SJCRH30 (cell line): Measurements from ENCODE around the gene TM4SF5. TPM values are rescaled to one million over a fixed set of nuclear protein-coding genes. Genes with fewer than 3 reads are reported as not detected.

Experiments
- DNase-seq, 2 experiments: peaks; one replicate each; pipeline ENCODE4 v3.0.0-alpha.2; 2015 to 2020
- H3K27ac ChIP-seq: fragments of 250-450 bp; sonication (Bioruptor Pico); 2 replicates; pipeline ENCODE4 v1.5.1; 2020; ENCODE audit warnings: mild to moderate bottlenecking, moderate library complexity
- H3K27me3 ChIP-seq: fragments of 250-450 bp; sonication (Bioruptor Pico); 2 replicates; pipeline ENCODE4 v1.5.1; 2020; ENCODE audit warnings: mild to moderate bottlenecking, moderate library complexity
- H3K36me3 ChIP-seq: fragments of 250-450 bp; sonication (Bioruptor Pico); 2 replicates; pipeline ENCODE4 v1.5.1; 2020; ENCODE audit warnings: mild to moderate bottlenecking, moderate library complexity
- H3K4me1 ChIP-seq: fragments of 250-450 bp; sonication (Bioruptor Pico); 2 replicates; pipeline ENCODE4 v1.5.1; 2020; ENCODE audit warnings: mild to moderate bottlenecking, moderate library complexity
- H3K4me3 ChIP-seq: fragments of 250-450 bp; sonication (Bioruptor Pico); 2 replicates; pipeline ENCODE4 v1.5.1; 2020; ENCODE audit warnings: mild to moderate bottlenecking, moderate library complexity
- H3K9me3 ChIP-seq: fragments of 250-450 bp; sonication (Bioruptor Pico); replicated peaks from 2 replicates; pipeline ENCODE4 v1.5.1; 2020; ENCODE audit warnings: mild to moderate bottlenecking, moderate library complexity
- total RNA-seq: library from RNA; depleted of rRNA; stranded (reverse); fragments of >200 nt; shearing (Covaris generic); gene quantifications from 2 replicates; pipeline ENCODE4 v1.2.3, GENCODE V29; 2014

The TM4SF5 gene
- total RNA-seq, 1 experiment from 2014 or later = not detected

DNA sequence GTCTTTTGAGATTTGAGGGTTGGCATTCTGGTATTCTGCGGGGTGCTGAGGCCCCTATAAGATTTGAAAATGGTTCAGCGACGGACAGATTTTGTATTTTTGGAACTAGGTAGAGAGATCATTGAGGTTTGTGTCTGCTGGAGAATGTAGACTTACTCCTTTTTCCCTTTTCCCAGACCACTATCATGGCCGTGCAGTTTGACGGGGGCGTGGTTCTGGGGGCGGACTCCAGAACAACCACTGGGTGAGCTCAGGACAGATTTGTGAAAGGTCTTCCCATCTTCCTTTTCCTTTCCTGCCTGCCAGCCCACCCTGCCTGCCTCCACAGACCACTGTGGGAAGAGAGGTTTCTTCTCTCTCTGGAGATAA lies 24.9 kb downstream of the TM4SF5 start:
- Histone ChIP-seq H3K4me3 (peak overlapping the region; percentile 81), H3K36me3 (no peaks in the 10 kb centered on the region), H3K4me1 (no peaks in the 10 kb centered on the region), H3K9me3 (no peaks in the 10 kb centered on the region), H3K27ac (peak overlapping the region; percentile 69), H3K27me3 (no peaks in the 10 kb centered on the region)
- DNase-seq = peak; percentile 53 to 57

GRCh38 chr17:4800462-4801196 lies 28.9 kb downstream of the TM4SF5 start:
- H3K4me1 ChIP-seq = no peaks in the 10 kb centered on the region
- H3K9me3 ChIP-seq = no peaks in the 10 kb centered on the region
- no peaks in the 10 kb centered on the region for H3K36me3 ChIP-seq
- no peak overlapping the region for H3K27ac ChIP-seq
- H3K4me3 ChIP-seq = no peak overlapping the region
- no peak for DNase-seq
- H3K27me3 ChIP-seq = no peaks in the 10 kb centered on the region

DNA sequence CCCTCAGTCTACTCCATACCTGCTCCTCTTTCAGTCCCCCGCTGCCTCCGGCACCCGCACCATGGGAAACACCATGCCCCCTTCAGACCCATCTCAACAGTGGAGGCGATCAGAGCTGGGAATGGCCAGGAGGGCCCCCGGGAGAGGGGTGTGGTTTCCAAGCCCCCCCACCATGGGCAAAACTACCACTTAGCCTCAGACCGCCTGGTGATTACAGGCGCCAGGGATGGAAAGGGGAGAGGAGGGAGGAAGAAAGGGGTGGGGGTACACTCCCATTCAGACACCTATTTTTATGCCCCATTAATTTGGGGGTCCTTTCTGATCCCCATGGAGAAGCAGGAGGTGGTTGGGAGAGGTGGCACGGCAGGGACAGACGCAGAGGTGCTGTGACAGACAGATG lies 30.5 kb downstream of the TM4SF5 start, which contains the start of gene C17orf114:
C17orf114 (minus strand) TSS at position 101 of the 400 bp plus-strand sequence.
- H3K27me3 ChIP-seq = no peaks in the 10 kb centered on the region

GRCh38 chr17:4806456-4806776 lies 34.7 kb downstream of the TM4SF5 start:
- no peak overlapping the region for H3K27ac ChIP-seq
- H3K9me3 ChIP-seq = no peaks in the 10 kb centered on the region
- peak; percentile 15 to 23 for DNase-seq
- no peaks in the 10 kb centered on the region for H3K4me1 ChIP-seq
- H3K4me3 ChIP-seq = peak overlapping the region; percentile 89
- H3K27me3 ChIP-seq = no peaks in the 10 kb centered on the region
- no peaks in the 10 kb centered on the region for H3K36me3 ChIP-seq

More for the DNA sequence above, 30.5 kb downstream of the TM4SF5 start, which contains the start of gene C17orf114:
- Histone ChIP-seq H3K4me1 (no peaks in the 10 kb centered on the region), H3K36me3 (no peaks in the 10 kb centered on the region), H3K9me3 (no peaks in the 10 kb centered on the region), H3K4me3 (no peak within 1 kb of the TSS), H3K27ac (no peak within 1 kb of the TSS)
- no peak for DNase-seq

- H3K36me3 ChIP-seq = no peaks in the 10 kb centered on the region
- peak within 1 kb of the TSS; percentile 73 for H3K27ac ChIP-seq
- H3K27me3 ChIP-seq = no peaks in the 10 kb centered on the region
- H3K4me1 ChIP-seq = no peaks in the 10 kb centered on the region
- H3K4me3 ChIP-seq = peak within 1 kb of the TSS; percentile 89
- H3K9me3 ChIP-seq = no peaks in the 10 kb centered on the region
- peak; percentile 79 to 84 for DNase-seq
Measured at GRCh38 chr17:4806777-4807604, 35.3 kb downstream of the TM4SF5 start, which contains the start of gene PLD2. Gene PLD2 (plus strand): TSS chr17:4807152. CDS start chr17:4807773, 621 bp downstream.

- H3K27ac ChIP-seq = no peak overlapping the region
- DNase-seq = peak in 1 of 2 experiments; percentile 11
- no peaks in the 10 kb centered on the region for H3K27me3 ChIP-seq
- H3K9me3 ChIP-seq = no peaks in the 10 kb centered on the region
- H3K4me3 ChIP-seq = peak overlapping the region; percentile 89
- H3K4me1 ChIP-seq = no peaks in the 10 kb centered on the region
- no peaks in the 10 kb centered on the region for H3K36me3 ChIP-seq
Measured at GRCh38 chr17:4807605-4808377, 36.1 kb downstream of the TM4SF5 start.

- no peaks in the 10 kb centered on the region for H3K4me1 ChIP-seq
- DNase-seq = no peak
- H3K4me3 ChIP-seq = no peak overlapping the region
Measured at GRCh38 chr17:4808378-4808767, 36.7 kb downstream of the TM4SF5 start.

GRCh38 chr17:4810696-4811290 lies 39.1 kb downstream of the TM4SF5 start:
- Histone ChIP-seq H3K27ac (no peak overlapping the region), H3K27me3 (no peaks in the 10 kb centered on the region), H3K4me3 (no peak overlapping the region), H3K4me1 (no peaks in the 10 kb centered on the region), H3K36me3 (no peaks in the 10 kb centered on the region), H3K9me3 (no peaks in the 10 kb centered on the region)
- DNase-seq = no peak

More at GRCh38 chr17:4808378-4808767, 36.7 kb downstream of the TM4SF5 start:
- H3K36me3 ChIP-seq = no peaks in the 10 kb centered on the region
- no peak overlapping the region for H3K27ac ChIP-seq
- H3K27me3 ChIP-seq = no peaks in the 10 kb centered on the region
- no peaks in the 10 kb centered on the region for H3K9me3 ChIP-seq

DNA sequence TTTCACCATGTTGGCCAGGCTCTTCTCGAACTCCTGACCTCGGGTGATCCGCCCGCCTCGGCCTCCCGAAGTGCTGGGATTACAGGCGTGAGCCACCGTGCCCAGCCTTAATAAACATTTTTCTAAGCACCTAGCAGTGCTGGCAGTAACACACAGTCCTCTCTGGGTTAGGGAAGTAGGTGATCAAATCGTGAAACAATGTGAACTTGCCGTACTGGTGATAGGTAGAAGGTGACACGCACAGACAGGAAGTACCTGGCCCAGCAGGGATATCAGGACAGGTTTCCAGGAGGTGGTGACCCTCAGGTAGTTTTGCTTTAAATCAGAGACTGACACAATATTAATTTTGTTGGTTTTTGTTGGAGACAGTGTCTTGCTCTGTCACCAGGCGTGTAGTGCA lies 39.8 kb downstream of the TM4SF5 start:
- Histone ChIP-seq H3K4me3 (no peak overlapping the region), H3K27me3 (no peaks in the 10 kb centered on the region), H3K36me3 (no peaks in the 10 kb centered on the region), H3K9me3 (no peaks in the 10 kb centered on the region), H3K4me1 (no peaks in the 10 kb centered on the region), H3K27ac (no peak overlapping the region)
- no peak for DNase-seq

DNA sequence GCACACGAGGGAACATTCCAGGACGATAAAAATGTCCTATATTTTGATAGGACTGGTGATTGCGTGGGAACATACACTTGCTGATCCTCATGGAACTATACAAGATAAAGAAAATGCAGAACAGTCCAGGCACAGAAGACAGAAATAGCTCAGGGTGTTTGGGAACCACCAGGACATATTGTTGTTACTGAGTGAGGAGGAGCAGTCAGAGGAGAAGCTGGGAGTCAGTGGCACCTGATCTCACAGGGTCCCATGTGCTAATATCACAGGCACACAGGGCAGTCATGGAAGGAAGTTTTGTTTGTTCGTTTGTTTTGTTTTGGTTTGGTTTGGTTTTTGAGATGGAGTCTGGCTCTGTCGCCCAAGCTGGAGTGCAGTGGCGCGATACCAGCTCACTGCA lies 41.0 kb downstream of the TM4SF5 start:
- no peak overlapping the region for H3K4me3 ChIP-seq
- H3K27ac ChIP-seq = no peak overlapping the region
- DNase-seq = no peak
- no peaks in the 10 kb centered on the region for H3K36me3 ChIP-seq
- no peaks in the 10 kb centered on the region for H3K4me1 ChIP-seq
- H3K9me3 ChIP-seq = no peaks in the 10 kb centered on the region
- H3K27me3 ChIP-seq = no peaks in the 10 kb centered on the region

DNA sequence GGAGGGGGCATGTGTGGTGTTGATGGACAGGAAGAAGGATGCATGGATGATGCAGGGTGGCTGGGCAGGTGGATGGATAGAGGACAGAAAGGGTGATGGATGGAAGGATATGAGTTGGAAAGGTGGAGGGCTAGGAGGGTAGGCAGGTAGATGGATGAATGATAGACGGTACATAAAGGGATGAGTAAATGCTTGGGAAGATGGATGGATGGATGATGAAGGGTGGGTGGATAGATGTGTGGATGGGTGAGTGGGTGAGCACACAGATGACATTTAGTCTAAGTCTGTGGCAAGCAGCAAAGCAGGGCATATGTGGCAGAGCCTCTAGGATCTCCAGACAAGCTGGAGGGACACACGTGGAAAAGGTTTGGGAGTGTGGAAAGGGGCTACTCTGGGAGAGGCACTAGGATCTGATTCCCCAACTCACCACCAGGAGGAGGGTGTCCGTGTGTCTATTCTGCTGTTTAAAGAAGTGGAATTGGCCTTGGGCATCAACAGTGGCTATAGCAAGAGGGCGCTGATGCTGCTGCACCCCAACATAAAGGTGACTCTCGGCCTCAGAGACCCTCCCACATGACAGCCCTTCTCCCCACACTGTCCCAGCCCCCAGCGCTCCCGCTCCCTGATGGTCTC lies 43.5 kb downstream of the TM4SF5 start:
- Histone ChIP-seq H3K4me1 (no peaks in the 10 kb centered on the region), H3K9me3 (no peaks in the 10 kb centered on the region), H3K4me3 (no peak overlapping the region), H3K36me3 (no peaks in the 10 kb centered on the region), H3K27ac (no peak overlapping the region), H3K27me3 (no peaks in the 10 kb centered on the region)
- DNase-seq = no peak

DNA sequence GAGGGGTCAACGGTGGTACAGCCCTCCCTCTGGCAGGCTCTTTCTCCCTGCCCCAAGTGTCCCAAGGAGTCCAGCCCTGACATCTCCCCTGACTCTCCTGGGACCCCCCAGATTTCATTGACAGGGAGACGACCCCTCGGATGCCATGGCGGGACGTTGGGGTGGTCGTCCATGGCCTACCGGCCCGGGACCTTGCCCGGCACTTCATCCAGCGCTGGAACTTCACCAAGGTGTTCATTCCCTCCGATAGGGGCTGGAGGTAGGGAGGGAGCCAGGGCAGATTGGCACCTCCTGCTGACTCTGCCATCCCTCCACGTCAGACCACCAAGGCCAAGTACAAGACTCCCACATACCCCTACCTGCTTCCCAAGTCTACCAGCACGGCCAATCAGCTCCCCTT lies 45.1 kb downstream of the TM4SF5 start:
- no peaks in the 10 kb centered on the region for H3K9me3 ChIP-seq
- no peak overlapping the region for H3K27ac ChIP-seq
- no peak for DNase-seq
- no peaks in the 10 kb centered on the region for H3K36me3 ChIP-seq
- no peaks in the 10 kb centered on the region for H3K4me1 ChIP-seq
- H3K27me3 ChIP-seq = no peaks in the 10 kb centered on the region
- no peak overlapping the region for H3K4me3 ChIP-seq

DNA sequence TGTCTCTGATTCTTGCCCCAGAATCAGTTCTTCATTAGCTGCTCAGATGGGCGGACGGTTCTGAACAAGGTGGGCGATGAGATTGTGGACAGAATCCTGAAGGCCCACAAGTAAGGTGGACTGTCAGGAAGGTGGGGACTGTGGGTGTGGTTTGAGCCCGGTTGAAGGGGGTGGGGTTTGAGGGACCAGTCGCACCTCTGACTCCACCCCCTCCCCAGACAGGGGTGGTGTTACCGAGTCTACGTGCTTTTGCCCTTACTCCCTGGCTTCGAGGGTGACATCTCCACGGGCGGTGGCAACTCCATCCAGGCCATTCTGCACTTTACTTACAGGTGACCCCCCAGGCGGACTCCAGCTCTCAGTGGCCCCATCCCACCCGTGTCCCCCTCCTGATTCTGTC lies 46.6 kb downstream of the TM4SF5 start:
- Histone ChIP-seq H3K27me3 (no peaks in the 10 kb centered on the region), H3K27ac (no peak overlapping the region), H3K4me3 (no peak overlapping the region), H3K4me1 (no peaks in the 10 kb centered on the region), H3K9me3 (no peaks in the 10 kb centered on the region), H3K36me3 (no peaks in the 10 kb centered on the region)
- DNase-seq = no peak

DNA sequence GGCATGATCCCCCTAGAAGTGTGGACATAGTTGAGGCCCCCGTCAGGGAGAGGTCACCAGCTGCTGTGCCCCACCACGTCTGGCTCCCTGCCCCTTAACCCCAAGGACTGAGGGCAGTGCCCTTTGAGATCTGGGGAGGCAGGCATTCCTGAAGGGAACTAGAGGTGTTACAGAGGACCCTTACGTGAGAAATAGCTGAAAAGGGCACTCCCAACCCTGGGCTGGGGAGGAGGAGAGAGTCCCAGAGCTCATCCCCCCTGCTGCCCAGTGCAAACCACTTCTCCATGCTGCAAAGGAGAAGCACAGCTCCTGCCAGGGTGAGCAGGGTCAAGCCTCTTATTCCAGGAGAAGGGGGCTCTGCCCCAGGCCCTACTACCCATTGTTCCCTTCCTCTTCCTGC lies 51.1 kb downstream of the TM4SF5 start:
- no peak for DNase-seq
- Histone ChIP-seq H3K4me3 (no peak overlapping the region), H3K4me1 (no peaks in the 10 kb centered on the region), H3K27me3 (no peaks in the 10 kb centered on the region), H3K27ac (no peak overlapping the region), H3K36me3 (no peaks in the 10 kb centered on the region), H3K9me3 (no peaks in the 10 kb centered on the region)
